IMR-90 (cell line): Measurements from ENCODE around the gene JAK1. TPM values are rescaled to one million over a fixed set of nuclear protein-coding genes. Genes with fewer than 3 reads are reported as not detected.

Source experiments
- ATAC-seq: fragments of 200-7000 bp; cut with Tn5 transposase; 2 replicates; pipeline ENCODE4 v1.9.1; 2020; ENCODE audit warnings: low read depth, mild to moderate bottlenecking, moderate library complexity
- BruUV-seq: library from RNA; stranded (reverse); fragments of 400-500 nt; replicated peaks from 2 replicates; lab custom pipeline; 2021; lab: Mats Ljungman, UMichigan
- CTCF ChIA-PET: fragments of 300-600 bp; formaldehyde crosslinking; extraction: SDS; loops from one replicate; lab custom pipeline; 2021; ENCODE audit warnings: antibody characterized with exemption; lab: Yijun Ruan, JAX
- POLR2A ChIA-PET: fragments of 300-600 bp; sonication (Branson Sonifier 250); formaldehyde crosslinking; loops from one replicate; lab custom pipeline; 2022; ENCODE audit warnings: antibody characterized with exemption; ENCODE audit not compliant: unreplicated experiment; lab: Charles Lee
- DNase-seq: peaks from one replicate; pipeline ENCODE4 v3.0.0; 2013
- H2AFZ ChIP-seq: replicated peaks from 2 replicates; pipeline ENCODE3; 2013; ENCODE audit warnings: low read length, mild to moderate bottlenecking; ENCODE audit not compliant: poor library complexity
- H2AK5ac ChIP-seq: 2 replicates; pipeline ENCODE4 v1.6.1; 2013; ENCODE audit warnings: low read depth, low read length, inconsistent platforms
- H2AK9ac ChIP-seq: replicated peaks from 2 replicates; pipeline ENCODE3; 2013; ENCODE audit warnings: mild to moderate bottlenecking, low read depth, low read length, moderate library complexity; ENCODE audit not compliant: poor library complexity
- H2BK120ac ChIP-seq: 2 replicates; pipeline ENCODE4 v1.6.1; 2013; ENCODE audit warnings: low read depth, low read length, inconsistent platforms
- H2BK15ac ChIP-seq: 3 replicates; pipeline ENCODE4 v1.6.1; 2013; ENCODE audit warnings: low read depth, low read length, inconsistent platforms
- H2BK20ac ChIP-seq: 2 replicates; pipeline ENCODE4 v1.6.1; 2013; ENCODE audit warnings: low read depth, mild to moderate bottlenecking, inconsistent platforms, low read length, moderate library complexity
- H2BK5ac ChIP-seq: 2 replicates; pipeline ENCODE4 v1.6.1; 2013; ENCODE audit warnings: mild to moderate bottlenecking, low read depth, low read length, inconsistent platforms; ENCODE audit not compliant: poor library complexity, severe bottlenecking
- H3K14ac ChIP-seq: replicated peaks from 2 replicates; pipeline ENCODE4 v1.6.1; 2013; ENCODE audit warnings: low read depth, low read length, inconsistent platforms
- H3K18ac ChIP-seq: 2 replicates; pipeline ENCODE4 v1.6.1; 2013; ENCODE audit warnings: low read depth, low read length, control low read depth
- H3K23ac ChIP-seq: 2 replicates; pipeline ENCODE4 v1.6.1; 2013; ENCODE audit warnings: low read depth, low read length, inconsistent platforms
- H3K27ac ChIP-seq: 2 replicates; pipeline ENCODE4 v1.5.1; 2013; ENCODE audit warnings: mild to moderate bottlenecking, control low read depth, low read length; ENCODE audit not compliant: insufficient read depth
- H3K27me3 ChIP-seq: 2 replicates; pipeline ENCODE4 v1.6.1; 2013; ENCODE audit warnings: low read length; ENCODE audit not compliant: control insufficient read depth, insufficient read depth
- H3K36me3 ChIP-seq: 2 replicates; pipeline ENCODE4 v1.6.1; 2013; ENCODE audit warnings: low read length, mixed read lengths; ENCODE audit not compliant: control insufficient read depth, insufficient read depth
- H3K4ac ChIP-seq: 2 replicates; pipeline ENCODE4 v1.6.1; 2013; ENCODE audit warnings: low read depth, low read length, inconsistent platforms
- H3K4me1 ChIP-seq: 2 replicates; pipeline ENCODE4 v1.6.1; 2013; ENCODE audit warnings: low read length, mixed read lengths; ENCODE audit not compliant: control insufficient read depth, insufficient read depth
- H3K4me2 ChIP-seq: 2 replicates; pipeline ENCODE4 v1.6.1; 2013; ENCODE audit warnings: low read depth, mild to moderate bottlenecking, control low read depth, low read length, moderate library complexity
- H3K4me3 ChIP-seq: 2 replicates; pipeline ENCODE4 v1.5.1; 2013; ENCODE audit warnings: low read depth, mild to moderate bottlenecking, control low read depth, low read length, moderate library complexity; ENCODE audit not compliant: insufficient read depth
- H3K56ac ChIP-seq: 2 replicates; pipeline ENCODE4 v1.6.1; 2013; ENCODE audit warnings: low read length, inconsistent platforms; ENCODE audit not compliant: insufficient read depth; ENCODE audit errors: extremely low read depth
- H3K79me1 ChIP-seq, 2 experiments: 2 replicates each; pipeline ENCODE4 v1.6.1; 2013; ENCODE audit warnings: low read length in 2 of 2, inconsistent platforms in 1 of 2, low read depth in 1 of 2
- H3K9ac ChIP-seq: 2 replicates; pipeline ENCODE4 v1.6.1; 2013; ENCODE audit warnings: low read depth, low read length, control low read depth
- H3K9me1 ChIP-seq: 2 replicates; pipeline ENCODE4 v1.6.1; 2013; ENCODE audit warnings: low read length, inconsistent platforms; ENCODE audit not compliant: insufficient read depth
- H3K9me3 ChIP-seq: 2 replicates; pipeline ENCODE4 v1.6.1; 2013; ENCODE audit warnings: low read length; ENCODE audit not compliant: control insufficient read depth, insufficient read depth
- H4K20me1 ChIP-seq: 2 replicates; pipeline ENCODE4 v1.6.1; 2013; ENCODE audit warnings: low read length, inconsistent platforms; ENCODE audit not compliant: insufficient read depth
- H4K5ac ChIP-seq: 2 replicates; pipeline ENCODE4 v1.6.1; 2013; ENCODE audit warnings: mild to moderate bottlenecking, low read depth, low read length, control low read depth
- H4K8ac ChIP-seq, 2 experiments: 2 replicates each; pipeline ENCODE4 v1.6.1; 2013; ENCODE audit warnings: low read depth in 2 of 2, low read length in 2 of 2, control low read depth in 1 of 2, inconsistent platforms in 1 of 2
- H4K91ac ChIP-seq: 2 replicates; pipeline ENCODE4 v1.6.1; 2013; ENCODE audit warnings: low read depth, low read length, inconsistent platforms; ENCODE audit not compliant: insufficient read depth
- BHLHE40 ChIP-seq: fragments of 150-350 bp; IDR thresholded peaks from 2 replicates; pipeline ENCODE4 v1.6.1; 2016; ENCODE audit warnings: mild to moderate bottlenecking, low read depth, low read length
- CEBPB ChIP-seq: IDR thresholded peaks from 2 replicates; pipeline ENCODE4 v1.6.1; 2012; ENCODE audit warnings: low read depth, low read length, improper control_type of control experiment
- FOS ChIP-seq: fragments of 150-350 bp; IDR thresholded peaks from 2 replicates; pipeline ENCODE4 v1.6.1; 2016; ENCODE audit warnings: low read depth, low read length
- MAFK ChIP-seq: IDR thresholded peaks from 2 replicates; pipeline ENCODE4 v1.6.1; 2012; ENCODE audit warnings: low read depth, low read length, improper control_type of control experiment
- MAZ ChIP-seq: IDR thresholded peaks from 2 replicates; pipeline ENCODE4 v1.6.1; 2012; ENCODE audit warnings: low read depth, mild to moderate bottlenecking, low read length, improper control_type of control experiment, moderate library complexity, borderline replicate concordance
- RAD21 ChIP-seq: IDR thresholded peaks from 2 replicates; pipeline ENCODE4 v1.6.1; 2012; ENCODE audit warnings: low read length, improper control_type of control experiment
- RCOR1 ChIP-seq: IDR thresholded peaks from 2 replicates; pipeline ENCODE4 v1.6.1; 2012; ENCODE audit warnings: mild to moderate bottlenecking, low read length, improper control_type of control experiment; ENCODE audit not compliant: insufficient replicate concordance
- WGBS, 2 experiments: methylation state at CpG; one replicate each; pipeline versions ENCODE4 v1.1.5 to v1.1.7; 2013; ENCODE audit warnings: missing lambda C conversion rate in 2 of 2; ENCODE audit not compliant: insufficient read length in 1 of 2; ENCODE audit errors: extremely low coverage in 2 of 2; 5-methylcytosine and 5-hydroxymethylcytosine counted together
- dilution Hi-C: fragments of 300-500 bp; cut with HindIII; formaldehyde crosslinking; loops from one replicate; pipeline ENCODE4 v1.14.3; 2018; ENCODE audit warnings: low sequenced_read_pairs; ENCODE audit not compliant: unreplicated experiment
- in situ Hi-C: fragments of 300-500 bp; cut with MboI; formaldehyde crosslinking; loops from 3 replicates; pipeline ENCODE4 v1.14.3; 2019; ENCODE audit warnings: low sequenced_read_pairs, inconsistent platforms, mixed read lengths
- intact Hi-C: fragments of 100-400 bp; cut with micrococcal nuclease; formaldehyde crosslinking; loops from 2 replicates; pipeline ENCODE4 v1.10.0; 2022
- polyA plus RNA-seq, 3 experiments: library from polyadenylated mRNA; depleted of rRNA; stranded (reverse); fragments of >200 nt; gene quantifications; 2 replicates each; pipeline ENCODE4 v1.2.3, GENCODE V29; 2012; ENCODE audit warnings: low replicate concordance in 1 of 3
- total RNA-seq: library from RNA; depleted of rRNA; stranded (reverse); fragments of >200 nt; gene quantifications from 2 replicates; pipeline ENCODE4 v1.2.3, GENCODE V29; 2012
- TF ChIP-seq, protein P1 (sequence below): conservative IDR thresholded peaks from 2 replicates; pipeline ENCODE4 v1.5.1; 2012; ENCODE audit warnings: mild to moderate bottlenecking, low read depth, low read length, improper control_type of control experiment

Gene JAK1
- total and polyA plus RNA-seq, 2 of the 4 experiments (the other 2 are of a cell fraction), result 76.9 to 103 TPM

DNA sequence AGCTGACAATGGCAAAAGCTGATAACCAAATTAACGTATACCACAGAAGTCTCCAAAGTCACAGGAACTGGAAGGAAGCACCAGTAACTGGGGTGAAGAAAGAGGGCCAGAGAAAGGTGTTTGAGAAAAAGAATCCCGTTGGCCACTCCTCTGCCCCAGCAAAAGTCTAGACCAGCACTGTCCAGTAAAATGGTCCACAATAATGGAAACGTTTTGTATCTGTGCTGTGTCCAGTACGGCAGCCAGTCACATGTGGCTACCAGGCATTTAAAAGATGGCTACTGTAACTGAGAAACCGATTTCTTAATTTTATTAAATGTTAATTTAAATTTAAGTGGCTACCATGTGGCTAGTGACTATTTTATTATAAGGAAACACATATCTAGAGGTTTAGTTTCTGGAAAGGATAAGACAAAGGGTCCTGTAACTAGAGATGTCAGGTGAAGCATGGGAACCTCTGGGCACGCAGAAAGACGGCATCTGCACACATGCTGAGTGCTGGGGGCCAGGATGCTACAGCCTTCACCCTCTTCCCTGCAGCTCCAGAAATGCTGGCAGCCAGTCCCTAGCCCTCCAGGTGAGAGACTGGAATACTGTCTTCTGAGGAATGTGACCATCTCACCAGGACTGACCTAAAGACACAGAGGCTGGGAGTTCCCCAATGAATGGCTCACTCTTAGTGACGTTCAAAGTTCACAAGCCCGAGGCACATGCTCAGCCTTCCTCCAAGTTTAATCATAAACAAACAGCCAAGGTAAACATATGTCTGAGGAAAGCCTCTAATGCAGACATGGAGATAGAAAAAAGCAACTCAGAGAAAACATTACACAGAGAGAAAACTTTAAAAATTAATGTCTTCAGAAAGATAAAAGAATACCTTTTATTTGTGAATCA is 50.7 kb downstream of the JAK1 start:
- BruUV-seq, result no TSS peak
- ATAC-seq, result peak; percentile 63
- H3K4me2 ChIP-seq, result peak overlapping the region; percentile 13; the same call in 1 of the 2 replicates
- H3K18ac ChIP-seq, result no peak overlapping the region
- H3K56ac ChIP-seq, result no peak overlapping the region
- H3K23ac ChIP-seq, result peak overlapping the region; percentile 64; the same call in 1 of the 2 replicates
- no peak overlapping the region for H2BK5ac ChIP-seq
- no peaks in the 10 kb centered on the region for H3K36me3 ChIP-seq
- H3K79me1 ChIP-seq, result peaks cover 22 to 75% of the 10 kb centered on the region in 2 experiments
- H3K9me1 ChIP-seq, result peaks cover 23% of the 10 kb centered on the region
- CTCF ChIA-PET, result interaction anchor here (0.6 kb wide), 1 partner anchor 13 kb away, joined by 3 read pairs; no protein-coding TSS in a partner anchor
- no peaks in the 10 kb centered on the region for H3K9me3 ChIP-seq
- no peaks in the 10 kb centered on the region for H3K27me3 ChIP-seq
- H2AK5ac ChIP-seq, result peak overlapping the region; percentile 80; the same call in 1 of the 2 replicates
- H2AK9ac ChIP-seq, result no peak overlapping the region
- no peak overlapping the region for H3K4me3 ChIP-seq
- H3K4me1 ChIP-seq, result peaks cover 18% of the 10 kb centered on the region
- no peak overlapping the region for H4K8ac ChIP-seq
- POLR2A ChIA-PET, result no interaction called here
- intact Hi-C loops, result loop anchor here (2.0 kb wide), 2 partner anchors 17 to 49 kb away; no protein-coding TSS in a partner anchor
- peak overlapping the region; percentile 56 for H2AFZ ChIP-seq
- H4K20me1 ChIP-seq, result peaks cover 54% of the 10 kb centered on the region
- 0 out of 3 replicates have a peak overlapping the region, but pooled peaks have one; percentile 52 for H2BK15ac ChIP-seq
- H3K4ac ChIP-seq, result peak overlapping the region; percentile 31; the same call in 1 of the 2 replicates
- DNase-seq, result peak; percentile 94
- TF ChIP-seq MAZ (no peak), BHLHE40 (peak; percentile 90), RCOR1 (peak; percentile 54), CEBPB (no peak), FOS (peak; percentile 37; the same call in 1 of the 2 replicates), RAD21 (no peak), MAFK (no peak)
- TF ChIP-seq, protein P1, sequence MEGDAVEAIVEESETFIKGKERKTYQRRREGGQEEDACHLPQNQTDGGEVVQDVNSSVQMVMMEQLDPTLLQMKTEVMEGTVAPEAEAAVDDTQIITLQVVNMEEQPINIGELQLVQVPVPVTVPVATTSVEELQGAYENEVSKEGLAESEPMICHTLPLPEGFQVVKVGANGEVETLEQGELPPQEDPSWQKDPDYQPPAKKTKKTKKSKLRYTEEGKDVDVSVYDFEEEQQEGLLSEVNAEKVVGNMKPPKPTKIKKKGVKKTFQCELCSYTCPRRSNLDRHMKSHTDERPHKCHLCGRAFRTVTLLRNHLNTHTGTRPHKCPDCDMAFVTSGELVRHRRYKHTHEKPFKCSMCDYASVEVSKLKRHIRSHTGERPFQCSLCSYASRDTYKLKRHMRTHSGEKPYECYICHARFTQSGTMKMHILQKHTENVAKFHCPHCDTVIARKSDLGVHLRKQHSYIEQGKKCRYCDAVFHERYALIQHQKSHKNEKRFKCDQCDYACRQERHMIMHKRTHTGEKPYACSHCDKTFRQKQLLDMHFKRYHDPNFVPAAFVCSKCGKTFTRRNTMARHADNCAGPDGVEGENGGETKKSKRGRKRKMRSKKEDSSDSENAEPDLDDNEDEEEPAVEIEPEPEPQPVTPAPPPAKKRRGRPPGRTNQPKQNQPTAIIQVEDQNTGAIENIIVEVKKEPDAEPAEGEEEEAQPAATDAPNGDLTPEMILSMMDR, result no peak
- in situ Hi-C loops, result no loop called here
- H2BK20ac ChIP-seq, result peak overlapping the region; percentile 14; the same call in 1 of the 2 replicates
- H3K14ac ChIP-seq, result 0 out of 2 replicates have a peak overlapping the region, but pooled peaks have one; percentile 1
- H3K27ac ChIP-seq, result no peak overlapping the region
- no peak overlapping the region for H3K9ac ChIP-seq
- dilution Hi-C loops, result no loop called here
- 0 out of 2 replicates have a peak overlapping the region, but pooled peaks have one; percentile 30 for H2BK120ac ChIP-seq
- no CpG with 5 or more reads among the region's 9 CpGs for WGBS, 2 experiments
- H4K91ac ChIP-seq, result no peak overlapping the region
- H4K5ac ChIP-seq, result no peak overlapping the region
